ENCODE measurements around the gene SNAPC2.
"Not testable (repeated sequence)": the region's sequence is repeated elsewhere in the genome, so short reads cannot be mapped to it uniquely, and the experiment has no call there.

SNAPC2 gene

GRCh38 chr19:7923295-7924191 lies 3.4 kb downstream of the SNAPC2 start:
- no peak for DNase-seq

GRCh38 chr19:7924241-7924640 lies 4.1 kb downstream of the SNAPC2 start:
- no peak for DNase-seq

- DNase-seq = no peak
Observed at GRCh38 chr19:7924651-7925170, 4.6 kb downstream of the SNAPC2 start.

GRCh38 chr19:7925171-7925851 lies 5.2 kb downstream of the SNAPC2 start:
- DNase-seq = peak; percentile 50 to 76 (median 70)

GRCh38 chr19:7926021-7926726 lies 6.0 kb downstream of the SNAPC2 start, which contains the start of gene CTXN1:
CTXN1 (minus strand) TSS chr19:7926135; CDS start chr19:7925538, 597 bp downstream.
- peak; percentile 22 to 74 (median 68) for DNase-seq

- DNase-seq = no peak
Observed at GRCh38 chr19:7926727-7927604, 6.8 kb downstream of the SNAPC2 start.

- no peak for DNase-seq
Observed at GRCh38 chr19:7927605-7928333, 7.6 kb downstream of the SNAPC2 start.

- DNase-seq = no peak
Observed at GRCh38 chr19:7928334-7928706, 8.2 kb downstream of the SNAPC2 start.

GRCh38 chr19:7928741-7929701 lies 8.9 kb downstream of the SNAPC2 start:
- DNase-seq = peak; percentile 42 to 73 (median 70)

- DNase-seq = not testable (repeated sequence)
Observed at GRCh38 chr19:7930030-7930429, 9.9 kb downstream of the SNAPC2 start.

- no peak for DNase-seq
Observed at GRCh38 chr19:7930765-7931164, 10.6 kb downstream of the SNAPC2 start.

- DNase-seq = no peak
Observed at GRCh38 chr19:7931221-7932061, 11.3 kb downstream of the SNAPC2 start.

- DNase-seq = no peak
Observed at GRCh38 chr19:7932276-7932929, 12.3 kb downstream of the SNAPC2 start.

- DNase-seq = no peak
Observed at GRCh38 chr19:7932930-7933300, 12.8 kb downstream of the SNAPC2 start.

GRCh38 chr19:7933411-7933810 lies 13.3 kb downstream of the SNAPC2 start:
- no peak for DNase-seq

- DNase-seq = no peak
Observed at GRCh38 chr19:7933828-7934725, 13.9 kb downstream of the SNAPC2 start.

GRCh38 chr19:7934766-7935165 lies 14.6 kb downstream of the SNAPC2 start:
- no peak for DNase-seq

GRCh38 chr19:7940841-7941240 lies 20.7 kb downstream of the SNAPC2 start:
- no peak for DNase-seq

Data from stimulated activated naive CD4-positive, alpha-beta T cell (primary cell).